ENCODE measurements around the gene RIBC2. TPM values are rescaled to one million over a fixed set of nuclear protein-coding genes. Genes with fewer than 3 reads are reported as not detected.
A peak's percentile ranks its signal among the peaks of the same experiment; 100 is the strongest.

The RIBC2 gene
- total RNA-seq, 3 donors from 2014 or later: 0.48 to 2.0 (median 1.3) TPM

GRCh38 chr22:45452565-45453379 lies 39.3 kb downstream of the RIBC2 start:
- H3K4me1 ChIP-seq: peaks cover 0 to 8% of the 10 kb centered on the region in 2 donors
- H3K4me3 ChIP-seq: no peak overlapping the region
- no peak for TF ChIP-seq POLR2A (IDR thresholded peaks at IDR 0.05)
- no peak for TF ChIP-seq CTCF (IDR thresholded peaks at IDR 0.05)
- TF ChIP-seq POLR2AphosphoS5 (IDR thresholded peaks at IDR 0.05): no peak
- no peaks in the 10 kb centered on the region for H3K9me3 ChIP-seq
- intact Hi-C loops (cut with DNase I; ENCODE audit: low total_unique reads): loop anchor here (5.0 kb wide), 1 partner anchor 100 kb away; no protein-coding TSS in a partner anchor
- no peaks in the 10 kb centered on the region for H3K36me3 ChIP-seq
- peak overlapping the region; percentile 61 to 93 for H3K27ac ChIP-seq
- DNase-seq (ENCODE audit: low spot score in 2 of 2): no peak
- H3K27me3 ChIP-seq: no peaks in the 10 kb centered on the region

GRCh38 chr22:45453764-45454163 lies 40.3 kb downstream of the RIBC2 start:
- no peak for DNase-seq (ENCODE audit: low spot score in 2 of 2)
- intact Hi-C loops (cut with DNase I; ENCODE audit: low total_unique reads): loop anchor here (5.0 kb wide), 1 partner anchor 99 kb away; no protein-coding TSS in a partner anchor
- Histone ChIP-seq H3K4me3 (no peak overlapping the region), H3K27me3 (no peaks in the 10 kb centered on the region), H3K36me3 (no peaks in the 10 kb centered on the region), H3K9me3 (no peaks in the 10 kb centered on the region), H3K4me1 (peaks cover 0 to 8% of the 10 kb centered on the region in 2 donors), H3K27ac (peak overlapping the region; percentile 44 to 93)
- TF ChIP-seq POLR2AphosphoS5 (IDR thresholded peaks at IDR 0.05) (no peak), POLR2A (IDR thresholded peaks at IDR 0.05) (no peak), CTCF (IDR thresholded peaks at IDR 0.05) (no peak)

- H3K9me3 ChIP-seq: no peaks in the 10 kb centered on the region
- H3K4me3 ChIP-seq: no peak overlapping the region
- peak overlapping the region; percentile 44 to 93 for H3K27ac ChIP-seq
- TF ChIP-seq POLR2AphosphoS5 (IDR thresholded peaks at IDR 0.05) (peak; percentile 19 to 67 (median 35)), POLR2A (IDR thresholded peaks at IDR 0.05) (no peak)
- intact Hi-C loops (cut with DNase I; ENCODE audit: low total_unique reads): loop anchor here (5.0 kb wide), 1 partner anchor 98 kb away; no protein-coding TSS in a partner anchor
- no peaks in the 10 kb centered on the region for H3K36me3 ChIP-seq
- peaks cover 0 to 8% of the 10 kb centered on the region in 2 donors for H3K4me1 ChIP-seq
- H3K27me3 ChIP-seq: no peaks in the 10 kb centered on the region
- no peak for DNase-seq (ENCODE audit: low spot score in 2 of 2)
Measured at GRCh38 chr22:45454275-45454674, 40.8 kb downstream of the RIBC2 start.

GRCh38 chr22:45455212-45455611 lies 41.7 kb downstream of the RIBC2 start:
- intact Hi-C loops (cut with DNase I; ENCODE audit: low total_unique reads): no loop called here

GRCh38 chr22:45455621-45456020 lies 42.1 kb downstream of the RIBC2 start:
- no peak overlapping the region for H3K4me3 ChIP-seq
- no peak for DNase-seq (ENCODE audit: low spot score in 2 of 2)
- no peak for TF ChIP-seq CTCF (IDR thresholded peaks at IDR 0.05)
- TF ChIP-seq POLR2AphosphoS5 (IDR thresholded peaks at IDR 0.05): no peak
- TF ChIP-seq POLR2A (IDR thresholded peaks at IDR 0.05): no peak
- intact Hi-C loops (cut with DNase I; ENCODE audit: low total_unique reads): no loop called here
- H3K4me1 ChIP-seq: peaks cover 0 to under 1% of the 10 kb centered on the region in 2 donors
- H3K27ac ChIP-seq: peak overlapping the region; percentile 29 to 83
- no peaks in the 10 kb centered on the region for H3K9me3 ChIP-seq
- no peaks in the 10 kb centered on the region for H3K27me3 ChIP-seq
- H3K36me3 ChIP-seq: no peaks in the 10 kb centered on the region

More at GRCh38 chr22:45455212-45455611, 41.7 kb downstream of the RIBC2 start:
- no peaks in the 10 kb centered on the region for H3K36me3 ChIP-seq
- H3K9me3 ChIP-seq: no peaks in the 10 kb centered on the region
- DNase-seq (ENCODE audit: low spot score in 2 of 2): no peak
- peak overlapping the region; percentile 29 to 83 for H3K27ac ChIP-seq
- H3K27me3 ChIP-seq: no peaks in the 10 kb centered on the region
- peaks cover 0 to 5% of the 10 kb centered on the region in 2 donors for H3K4me1 ChIP-seq
- no peak overlapping the region for H3K4me3 ChIP-seq
- TF ChIP-seq CTCF (IDR thresholded peaks at IDR 0.05): no peak

Measured in breast epithelium (tissue), 4 donors.